ENCODE results near the gene ASGR2. TPM values are rescaled to one million over a fixed set of nuclear protein-coding genes. Genes with fewer than 3 reads are reported as not detected.
"Not testable (repeated sequence)": the region's sequence is repeated elsewhere in the genome, so short reads cannot be mapped to it uniquely, and the experiment has no call there.

ASGR2 gene
- total and polyA plus RNA-seq, 12 donors = 0.14 to 1.4 (median 0.61) TPM; not detected in 4

GRCh38 chr17:7097940-7098339, 16.7 kb downstream of the ASGR2 start:
- Histone ChIP-seq H3K27ac (no peak overlapping the region), H3K36me3 (replicated peaks in 1 of 2) (no peaks in the 10 kb centered on the region), H3K4me3 (no peak overlapping the region), H3K27me3 (no peaks in the 10 kb centered on the region), H3K9me3 (replicated peaks in 1 of 3) (no peaks in the 10 kb centered on the region), H3K4me1 (replicated peaks in 1 of 2) (no peaks in the 10 kb centered on the region)
- DNase-seq = no peak
- no peak for TF ChIP-seq CTCF (IDR thresholded peaks at IDR 0.05)
- WGBS, 4 donors = 56 to 69% (median 66%) methylated on average over 5 of the region's 5 CpGs
- intact Hi-C loops (cut with DNase I) = no loop called here

GRCh38 chr17:7095625-7096024, 19.0 kb downstream of the ASGR2 start:
- H3K4me3 ChIP-seq = no peak overlapping the region
- H3K9me3 ChIP-seq (replicated peaks in 1 of 3) = no peaks in the 10 kb centered on the region
- no peak for TF ChIP-seq CTCF (IDR thresholded peaks at IDR 0.05)
- no peak for TF ChIP-seq POLR2A (IDR thresholded peaks at IDR 0.05)
- no peaks in the 10 kb centered on the region for H3K4me1 ChIP-seq (replicated peaks in 1 of 2)
- H3K27me3 ChIP-seq = no peaks in the 10 kb centered on the region
- H3K27ac ChIP-seq = no peak overlapping the region
- 69 to 79% (median 77%) methylated on average over 1 of the region's 1 CpG for WGBS, 4 donors
- no peaks in the 10 kb centered on the region for H3K36me3 ChIP-seq (replicated peaks in 1 of 2)
- intact Hi-C loops (cut with DNase I) = no loop called here
- no peak for DNase-seq

- intact Hi-C loops (cut with DNase I) = no loop called here
- no peaks in the 10 kb centered on the region for H3K27me3 ChIP-seq
- TF ChIP-seq CTCF (IDR thresholded peaks at IDR 0.05) (no peak), POLR2A (IDR thresholded peaks at IDR 0.05) (no peak)
- peak overlapping the region in 2 of 5 donors; percentile 30 to 57 for H3K27ac ChIP-seq
- no peak for DNase-seq
- H3K4me1 ChIP-seq (replicated peaks in 1 of 2) = no peaks in the 10 kb centered on the region
- no peaks in the 10 kb centered on the region for H3K36me3 ChIP-seq (replicated peaks in 1 of 2)
- 34 to 74% (median 68%) methylated on average over 4 to 10 of the region's 10 CpGs for WGBS, 4 donors
- H3K9me3 ChIP-seq (replicated peaks in 1 of 3) = no peaks in the 10 kb centered on the region
- H3K4me3 ChIP-seq = no peak overlapping the region
Observed at GRCh38 chr17:7094652-7095019, 20.0 kb downstream of the ASGR2 start.

GRCh38 chr17:7091311-7092005, 23.2 kb downstream of the ASGR2 start:
- H3K27me3 ChIP-seq; H3K4me1 ChIP-seq (replicated peaks in 1 of 2); intact Hi-C loops (cut with DNase I); H3K27ac ChIP-seq; H3K4me3 ChIP-seq; H3K36me3 ChIP-seq (replicated peaks in 1 of 2); H3K9me3 ChIP-seq (replicated peaks in 1 of 3): not testable (repeated sequence)
- peak in 1 of 7 donors; percentile 57 for DNase-seq
- 29 to 48% (median 44%) methylated on average over 20 to 23 of the region's 28 CpGs for WGBS, 4 donors

- H3K9me3 ChIP-seq (replicated peaks in 1 of 3); H3K27ac ChIP-seq; DNase-seq; H3K36me3 ChIP-seq (replicated peaks in 1 of 2); H3K27me3 ChIP-seq; H3K4me3 ChIP-seq; H3K4me1 ChIP-seq (replicated peaks in 1 of 2); intact Hi-C loops (cut with DNase I): not testable (repeated sequence)
- WGBS, 4 donors = 79 to 87% (median 84%) methylated on average over 6 of the region's 6 CpGs
Observed at GRCh38 chr17:7089570-7089969, 25.1 kb downstream of the ASGR2 start.

- H3K9me3 ChIP-seq (replicated peaks in 1 of 3); intact Hi-C loops (cut with DNase I); H3K4me1 ChIP-seq (replicated peaks in 1 of 2); H3K27me3 ChIP-seq; H3K36me3 ChIP-seq (replicated peaks in 1 of 2); H3K27ac ChIP-seq; H3K4me3 ChIP-seq; DNase-seq: not testable (repeated sequence)
- 53 to 88% (median 75%) methylated on average over 3 to 4 of the region's 4 CpGs for WGBS, 4 donors
Observed at GRCh38 chr17:7088442-7088841, 26.2 kb downstream of the ASGR2 start.

Data from adrenal gland (tissue), 12 donors.